Measurements from ENCODE around the gene TSHZ1.

DNA sequence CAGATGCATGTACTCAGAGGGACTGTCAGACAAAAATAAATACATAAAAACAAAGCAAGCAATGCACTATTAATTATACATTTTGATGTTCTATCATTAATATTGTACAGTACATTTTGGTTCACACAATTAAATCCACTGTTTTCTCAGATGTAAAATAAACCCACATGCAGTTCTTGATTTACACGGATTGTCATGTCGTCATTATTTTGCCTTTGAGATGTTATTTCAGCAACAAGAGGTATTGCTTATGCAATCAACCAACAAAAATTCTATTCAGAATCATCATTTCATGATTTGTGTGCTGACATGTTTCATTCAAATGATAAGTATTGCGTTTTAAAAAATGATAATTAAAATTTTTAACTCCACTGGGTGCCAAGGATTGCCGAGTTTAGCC lies 79.2 kb downstream of the TSHZ1 start:
- no peak for TF ChIP-seq CTCF (IDR thresholded peaks at IDR 0.05)
- no peak for TF ChIP-seq EP300 (IDR thresholded peaks at IDR 0.05)
- TF ChIP-seq, protein P1, sequence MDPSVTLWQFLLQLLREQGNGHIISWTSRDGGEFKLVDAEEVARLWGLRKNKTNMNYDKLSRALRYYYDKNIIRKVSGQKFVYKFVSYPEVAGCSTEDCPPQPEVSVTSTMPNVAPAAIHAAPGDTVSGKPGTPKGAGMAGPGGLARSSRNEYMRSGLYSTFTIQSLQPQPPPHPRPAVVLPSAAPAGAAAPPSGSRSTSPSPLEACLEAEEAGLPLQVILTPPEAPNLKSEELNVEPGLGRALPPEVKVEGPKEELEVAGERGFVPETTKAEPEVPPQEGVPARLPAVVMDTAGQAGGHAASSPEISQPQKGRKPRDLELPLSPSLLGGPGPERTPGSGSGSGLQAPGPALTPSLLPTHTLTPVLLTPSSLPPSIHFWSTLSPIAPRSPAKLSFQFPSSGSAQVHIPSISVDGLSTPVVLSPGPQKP (IDR thresholded peaks at IDR 0.05; ENCODE audit: low read depth, low read length), result no peak
- no peak for TF ChIP-seq MYC (IDR thresholded peaks at IDR 0.05; ENCODE audit: borderline replicate concordance, low read length)
- TF ChIP-seq PBX3 (IDR thresholded peaks at IDR 0.05), result no peak
